ENCODE measurements around the gene SYT15B.
"Not testable (repeated sequence)": the region's sequence is repeated elsewhere in the genome, so short reads cannot be mapped to it uniquely, and the experiment has no call there.

DNA sequence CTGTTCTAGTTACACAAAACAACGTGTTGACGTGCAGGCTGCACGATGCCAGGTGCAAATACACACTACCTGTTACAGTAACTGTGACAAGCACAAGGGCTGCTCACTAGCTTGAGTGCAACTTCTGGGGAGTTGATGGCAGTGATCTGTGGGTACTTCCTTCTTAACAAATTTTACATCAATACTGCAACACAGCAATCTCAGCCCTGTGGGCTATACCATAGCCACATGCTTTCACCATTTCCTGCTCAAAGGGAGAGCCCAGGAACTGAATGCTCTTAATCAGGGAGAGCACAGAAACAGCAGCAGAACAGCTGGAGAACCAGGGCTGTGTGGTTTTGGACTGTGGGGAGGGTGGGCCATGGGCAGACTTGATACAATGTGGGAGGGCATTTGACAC, 10.2 kb downstream of the SYT15B start:
- TF ChIP-seq, protein P1, sequence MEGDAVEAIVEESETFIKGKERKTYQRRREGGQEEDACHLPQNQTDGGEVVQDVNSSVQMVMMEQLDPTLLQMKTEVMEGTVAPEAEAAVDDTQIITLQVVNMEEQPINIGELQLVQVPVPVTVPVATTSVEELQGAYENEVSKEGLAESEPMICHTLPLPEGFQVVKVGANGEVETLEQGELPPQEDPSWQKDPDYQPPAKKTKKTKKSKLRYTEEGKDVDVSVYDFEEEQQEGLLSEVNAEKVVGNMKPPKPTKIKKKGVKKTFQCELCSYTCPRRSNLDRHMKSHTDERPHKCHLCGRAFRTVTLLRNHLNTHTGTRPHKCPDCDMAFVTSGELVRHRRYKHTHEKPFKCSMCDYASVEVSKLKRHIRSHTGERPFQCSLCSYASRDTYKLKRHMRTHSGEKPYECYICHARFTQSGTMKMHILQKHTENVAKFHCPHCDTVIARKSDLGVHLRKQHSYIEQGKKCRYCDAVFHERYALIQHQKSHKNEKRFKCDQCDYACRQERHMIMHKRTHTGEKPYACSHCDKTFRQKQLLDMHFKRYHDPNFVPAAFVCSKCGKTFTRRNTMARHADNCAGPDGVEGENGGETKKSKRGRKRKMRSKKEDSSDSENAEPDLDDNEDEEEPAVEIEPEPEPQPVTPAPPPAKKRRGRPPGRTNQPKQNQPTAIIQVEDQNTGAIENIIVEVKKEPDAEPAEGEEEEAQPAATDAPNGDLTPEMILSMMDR (conservative IDR thresholded peaks at IDR 0.05 in 1 of 2, IDR thresholded peaks at IDR 0.05 in 1 of 2; ENCODE audit: low read depth in 1 of 2, low read length in 2 of 2): not testable (repeated sequence)
- TF ChIP-seq EZH2 (IDR thresholded peaks at IDR 0.05; ENCODE audit: low read length, missing control alignments): not testable (repeated sequence)
